Measurements from ENCODE around the gene MLLT1.

MLLT1 gene

DNA sequence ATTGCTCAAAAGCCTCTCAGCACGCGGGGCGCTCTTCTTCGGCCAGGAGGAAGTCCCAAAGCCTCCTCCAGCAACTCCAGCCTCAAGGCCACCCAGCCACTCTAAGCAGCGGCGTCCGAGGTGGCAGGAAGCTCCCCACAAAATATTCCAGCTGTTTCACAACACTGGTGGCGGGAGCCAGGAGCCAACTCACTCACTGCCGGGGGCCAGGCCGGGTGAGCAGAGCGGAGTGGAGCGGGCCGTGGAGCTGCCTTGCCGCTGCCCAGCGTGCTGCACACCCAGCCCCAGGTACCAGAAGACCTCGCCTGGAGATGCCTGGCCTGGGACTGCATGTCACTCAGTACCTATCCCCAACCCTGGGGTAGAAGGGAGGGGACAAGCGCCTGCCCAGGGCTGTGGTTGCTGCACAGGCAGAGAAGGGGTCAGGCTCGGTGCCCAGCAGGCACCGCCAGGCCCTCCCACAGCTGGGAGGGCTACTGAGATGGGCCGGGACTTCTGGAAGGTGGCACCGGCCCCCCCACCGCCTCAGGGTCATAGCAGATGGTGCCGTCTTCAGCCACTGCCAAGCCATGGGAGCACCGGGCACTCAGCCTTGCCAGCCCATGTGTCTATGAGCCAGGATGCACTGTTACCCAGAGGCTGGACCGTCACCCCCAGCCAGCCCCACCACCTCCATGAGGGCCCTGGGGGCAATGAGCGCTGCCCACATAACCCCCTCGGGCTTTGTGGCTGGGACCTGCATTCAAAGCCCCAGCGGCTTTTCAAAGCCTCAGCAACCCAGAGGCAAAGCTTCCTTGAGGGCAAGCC is 59.2 kb downstream of the MLLT1 start:
- no peak for DNase-seq

DNA sequence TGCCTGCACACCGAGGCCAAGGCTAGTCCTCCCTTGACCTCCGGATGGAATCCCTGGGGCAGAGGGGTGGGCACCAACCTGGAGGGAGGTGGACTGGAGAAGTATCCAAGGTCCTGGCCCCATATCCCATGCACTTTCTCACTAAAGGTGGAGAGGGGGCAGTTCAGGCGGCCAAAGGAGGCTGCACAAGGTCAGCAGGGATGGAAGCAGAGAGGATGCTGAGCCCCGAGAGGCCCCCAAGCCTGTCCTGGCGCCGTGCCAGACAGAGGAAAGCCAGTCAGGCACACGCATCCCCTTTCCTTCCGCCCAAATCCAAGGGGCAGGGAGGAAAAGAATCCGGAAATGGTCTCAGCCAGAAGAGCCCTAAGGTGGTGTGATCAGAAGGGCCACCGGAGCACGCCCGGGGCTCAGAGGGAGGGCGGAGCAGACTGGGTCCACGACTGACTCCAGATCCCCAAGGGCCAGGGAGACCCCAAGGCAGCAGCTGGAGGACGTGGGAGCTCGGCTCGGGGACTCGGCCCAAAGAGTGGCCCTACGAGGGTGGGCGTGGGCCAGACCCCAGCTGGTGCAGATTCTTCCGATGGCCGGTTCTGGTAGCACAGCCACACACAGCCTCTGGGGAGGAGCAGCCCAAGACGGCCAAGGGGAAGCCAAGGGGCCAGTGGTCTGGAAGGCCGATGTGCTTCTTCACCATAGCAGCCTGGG is 60.0 kb downstream of the MLLT1 start:
- DNase-seq, result no peak

DNA sequence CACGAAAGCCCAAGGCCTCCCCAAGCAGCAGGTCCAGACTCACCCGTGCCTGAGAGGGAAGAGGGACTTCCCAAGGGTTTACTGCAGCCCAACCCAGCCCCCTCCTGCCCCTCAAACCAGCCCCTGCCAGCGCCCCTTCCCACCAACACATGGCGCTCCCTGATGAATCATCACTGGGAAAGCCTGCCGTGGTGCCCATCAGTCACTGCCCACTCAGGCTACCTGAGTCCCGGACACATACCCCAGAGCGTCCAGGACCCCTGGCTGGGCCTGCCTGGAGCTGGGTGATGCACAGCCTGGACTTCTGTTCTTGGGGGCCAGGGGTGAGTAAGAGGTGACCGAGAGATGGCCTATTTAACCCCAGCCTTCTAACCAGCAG is 60.6 kb downstream of the MLLT1 start:
- DNase-seq, result no peak

DNA sequence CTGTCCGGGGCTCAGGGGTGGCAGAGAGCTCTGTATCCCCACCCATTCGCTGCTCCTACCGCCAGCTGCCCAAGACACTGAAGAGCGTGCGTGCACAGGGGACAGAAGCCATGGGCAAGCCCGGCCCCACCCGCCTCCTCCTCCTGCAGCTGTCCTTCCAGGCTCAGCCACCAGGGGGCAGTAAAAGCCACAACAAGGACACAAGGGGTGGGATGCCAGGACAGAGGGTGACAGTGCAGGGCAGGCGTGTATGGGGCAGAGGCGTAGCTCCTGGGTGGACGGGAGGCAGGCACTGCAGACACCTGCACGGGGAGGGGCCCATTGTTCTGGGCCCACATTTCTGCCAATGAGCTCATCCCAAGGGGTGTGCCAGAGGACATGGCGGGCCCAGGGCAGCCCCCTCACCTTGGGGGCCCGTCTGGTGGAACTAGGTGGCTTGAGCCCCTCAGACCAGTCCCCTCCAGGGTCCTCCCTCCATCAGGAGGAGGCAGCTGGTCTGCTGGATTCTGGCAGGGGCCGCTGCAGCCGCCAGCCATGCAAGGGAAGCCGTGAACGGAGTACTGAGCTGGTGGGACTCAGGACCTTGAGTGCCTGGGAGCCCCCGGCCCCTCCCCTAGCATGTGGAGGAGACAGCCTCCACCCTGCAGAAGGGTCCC is 61.2 kb downstream of the MLLT1 start:
- DNase-seq, result peak; percentile 82

DNA sequence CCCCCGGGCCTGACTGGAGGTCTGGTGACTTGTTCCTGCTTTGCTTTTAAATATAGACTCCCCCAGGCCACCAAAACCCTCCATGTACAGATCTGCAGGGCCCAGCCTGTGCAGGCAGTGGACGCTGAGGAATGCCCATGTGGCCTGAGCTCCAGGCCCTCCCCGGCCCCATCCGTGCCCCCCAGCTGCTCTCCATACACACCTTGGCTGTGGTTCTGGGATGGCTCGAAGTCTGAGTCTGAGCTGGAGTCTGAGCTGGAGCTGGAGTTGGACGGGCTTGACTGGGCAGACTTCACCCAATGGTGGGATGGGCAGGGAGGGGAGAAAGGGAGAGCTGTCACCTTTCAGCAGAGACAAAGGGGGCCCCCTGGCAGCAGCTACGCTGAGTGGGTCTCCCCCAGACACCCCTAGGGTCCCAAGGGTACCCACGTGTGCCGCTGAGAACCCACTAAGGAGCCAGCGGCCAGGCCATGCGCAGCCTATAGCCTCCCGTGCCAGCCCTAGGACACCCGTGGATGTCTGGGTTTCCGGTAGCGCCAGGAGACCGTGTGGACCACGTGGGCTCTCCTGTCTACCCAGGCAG is 61.9 kb downstream of the MLLT1 start:
- no peak for DNase-seq

DNA sequence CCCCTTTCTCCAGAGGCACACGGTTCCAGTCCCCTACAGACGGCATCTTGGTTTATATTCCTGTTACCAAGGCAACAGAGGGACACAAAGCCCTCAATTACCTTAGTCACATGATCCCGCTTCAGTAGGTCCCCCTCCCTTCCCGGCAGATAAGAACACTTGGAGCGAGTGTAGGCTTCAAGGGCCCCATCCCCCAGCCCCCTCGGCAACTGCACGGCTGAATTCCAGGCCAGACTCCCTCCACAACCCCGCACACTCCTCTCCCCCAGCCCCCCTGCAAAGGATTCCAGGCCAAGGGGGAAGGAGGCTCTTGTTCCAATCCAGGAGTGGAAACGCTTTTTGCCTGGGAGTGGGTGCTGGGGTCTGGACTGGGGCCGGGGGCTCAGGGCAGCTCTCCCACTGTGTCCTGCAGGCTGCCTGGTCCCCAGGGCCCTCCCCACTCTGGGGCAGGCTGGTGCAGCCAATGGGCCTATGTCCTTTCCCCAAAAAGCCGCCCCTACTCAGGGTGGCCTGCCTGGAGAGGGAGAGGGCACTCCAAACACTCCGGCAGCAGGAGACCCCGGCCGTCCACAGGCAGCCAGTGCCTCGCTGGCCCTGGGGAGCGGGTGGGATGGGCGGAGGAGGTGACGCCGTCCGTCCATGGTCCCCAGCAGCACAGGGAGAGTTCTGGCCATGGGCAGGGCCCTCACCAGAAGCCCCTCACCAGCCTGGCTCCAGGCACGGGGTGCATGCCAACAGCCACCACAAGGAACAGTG is 62.6 kb downstream of the MLLT1 start:
- no peak for DNase-seq

DNA sequence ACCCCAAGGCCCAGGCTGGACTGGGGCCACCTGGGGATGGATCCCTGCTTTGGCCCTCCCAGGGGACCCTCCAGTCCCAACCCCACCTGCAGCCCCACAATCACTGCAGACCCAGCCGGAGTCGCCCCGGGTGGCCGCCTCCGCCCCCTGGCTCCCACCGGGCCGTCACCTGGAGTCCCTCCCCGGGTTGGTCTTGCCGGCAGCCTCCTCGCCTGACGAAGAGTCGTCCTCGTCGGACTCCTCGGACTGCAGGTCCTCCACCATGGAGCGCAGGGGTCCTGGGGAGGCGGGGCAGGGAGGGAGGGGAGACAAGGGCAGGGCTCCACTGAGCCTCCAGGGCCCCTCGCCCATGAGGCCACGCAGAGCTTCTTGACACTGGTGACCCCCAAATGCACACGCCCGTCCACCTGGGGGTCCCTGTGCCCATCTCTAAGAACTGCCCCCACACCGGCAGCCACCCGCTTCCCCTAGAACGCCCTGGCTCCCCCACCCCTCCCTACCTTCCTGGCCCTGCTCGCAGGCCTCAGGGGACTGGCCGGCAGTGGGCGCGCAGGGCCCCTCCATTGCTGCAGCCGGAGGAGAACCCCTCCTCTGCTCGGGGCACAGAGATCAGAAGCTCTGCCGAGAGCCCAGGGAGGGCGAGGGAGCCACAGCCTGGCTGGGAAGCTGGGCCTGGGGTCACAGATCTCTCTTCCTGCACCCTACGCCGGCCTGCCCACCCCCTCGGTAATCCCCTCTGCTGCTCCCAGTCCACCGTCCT is 63.4 kb downstream of the MLLT1 start:
- no peak for DNase-seq

DNA sequence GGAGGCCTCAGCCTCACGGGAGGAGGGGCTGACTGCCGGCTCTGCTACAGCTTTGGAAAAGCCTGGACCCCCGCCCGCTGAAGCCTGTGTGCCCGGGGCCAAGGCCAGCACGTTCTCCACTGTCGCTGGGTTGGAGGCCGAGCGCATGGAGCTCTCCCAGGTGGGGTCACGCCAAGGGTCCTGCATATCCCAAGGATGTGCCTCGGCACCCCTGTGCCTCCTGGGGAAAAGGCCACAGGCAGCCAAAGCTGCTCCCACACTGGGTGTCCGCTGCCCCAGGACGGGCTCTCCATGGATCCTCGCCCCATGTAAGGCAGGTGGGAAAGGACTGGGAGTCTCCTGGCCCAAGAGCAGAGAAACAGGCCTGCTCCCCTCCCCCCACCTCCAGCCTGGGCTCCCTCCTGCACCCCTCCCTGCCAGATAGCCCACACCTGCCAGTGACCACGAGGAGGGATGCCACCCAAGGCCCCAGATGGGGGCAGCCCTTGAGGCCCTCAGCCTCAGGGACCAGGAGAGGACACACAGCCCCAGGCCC is 64.0 kb downstream of the MLLT1 start:
- no peak for DNase-seq

DNA sequence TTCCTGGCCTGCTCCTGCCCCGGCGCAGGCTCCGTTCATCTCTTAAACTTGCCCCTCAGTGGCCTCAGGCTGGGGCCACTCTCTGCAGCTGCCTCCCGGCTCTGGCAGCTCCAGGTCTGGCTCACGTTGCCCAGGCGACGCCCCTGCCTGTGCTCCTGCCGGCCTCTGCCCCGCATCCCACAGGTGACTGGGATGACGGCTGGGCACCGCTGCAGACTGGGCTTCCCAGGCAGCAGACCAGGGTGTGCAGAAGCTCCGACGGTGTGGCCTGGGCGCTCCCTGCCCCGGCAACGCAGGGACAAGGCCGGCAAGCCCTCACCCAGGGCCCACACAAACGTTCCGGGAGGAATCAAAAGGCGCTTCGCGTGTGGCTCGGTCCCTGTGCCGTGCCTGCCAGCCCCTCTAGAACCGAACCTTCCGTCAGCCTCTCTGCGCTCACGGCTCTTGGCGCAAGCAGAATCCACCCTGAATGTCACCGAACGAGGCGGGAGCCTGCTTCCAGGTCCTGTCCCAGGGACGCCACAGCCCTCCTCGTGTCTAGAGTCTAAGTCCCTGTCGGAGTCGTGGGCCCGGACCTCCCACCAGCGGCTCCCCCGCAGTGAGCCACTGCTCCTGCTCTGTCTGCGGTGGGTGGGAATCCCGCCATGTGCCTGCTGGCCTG is 64.8 kb downstream of the MLLT1 start:
- DNase-seq, result no peak

DNA sequence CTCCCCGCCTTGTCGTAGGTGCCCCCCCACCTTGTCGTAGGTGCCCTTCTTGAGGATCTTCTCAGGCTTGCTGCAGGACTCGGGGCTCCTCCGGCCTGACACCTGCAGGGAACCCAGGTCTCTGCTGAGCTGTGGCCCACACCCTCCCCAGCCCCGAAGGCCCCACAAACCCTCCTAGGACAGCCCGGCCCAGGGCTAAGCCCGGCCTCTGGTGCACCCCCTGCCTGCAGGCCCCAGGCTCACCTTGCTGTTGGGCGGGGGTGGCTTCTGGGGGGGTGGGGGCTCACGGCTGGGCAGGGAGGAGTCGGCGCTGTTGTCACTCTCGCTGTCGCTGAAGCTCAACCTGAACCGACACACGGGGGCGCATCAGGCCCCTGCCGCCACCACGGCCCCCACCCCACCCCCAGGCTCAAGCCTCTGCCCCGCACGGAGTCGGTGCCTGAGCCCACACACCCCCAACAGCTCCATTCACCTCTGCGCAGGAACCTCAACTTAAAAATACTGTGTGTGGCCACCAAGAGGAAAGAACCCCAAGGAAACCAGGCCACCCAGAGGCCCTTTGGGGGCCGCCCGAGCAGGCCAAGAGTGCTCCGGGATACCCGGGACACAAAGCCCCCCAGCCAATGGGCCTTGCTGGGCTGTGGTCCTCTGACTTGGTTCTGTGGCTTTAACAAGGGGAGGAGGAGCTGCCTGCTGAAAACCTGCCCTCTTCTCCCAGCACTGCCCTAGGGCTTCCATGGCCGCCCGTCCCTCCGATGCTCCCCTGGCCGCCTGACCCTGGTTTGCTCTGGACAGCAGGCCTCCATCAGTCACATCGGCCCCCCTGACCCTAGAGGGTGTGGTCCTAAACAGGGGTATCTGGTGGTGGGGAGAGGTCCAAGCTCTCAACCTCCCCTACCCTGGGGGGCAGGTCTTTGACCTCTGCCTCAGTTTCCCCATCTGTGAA is 65.8 kb downstream of the MLLT1 start:
- no peak for DNase-seq

DNA sequence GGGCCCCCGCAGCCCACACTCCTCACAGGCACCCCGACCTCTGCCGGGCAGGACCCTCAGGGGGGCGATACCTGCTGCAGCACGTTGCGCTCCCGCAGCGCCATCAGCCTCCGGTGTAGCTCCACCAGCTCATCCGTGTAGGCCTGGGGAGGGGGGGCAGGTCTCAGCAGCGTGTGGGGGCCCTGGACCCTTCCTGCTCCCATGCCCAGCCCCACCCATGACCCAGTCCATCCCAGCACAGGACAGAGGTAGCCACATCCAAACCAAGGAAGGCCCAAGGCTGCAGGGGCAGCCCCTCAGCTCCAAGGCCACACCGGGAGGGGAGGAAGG is 66.5 kb downstream of the MLLT1 start:
- DNase-seq, result no peak

DNA sequence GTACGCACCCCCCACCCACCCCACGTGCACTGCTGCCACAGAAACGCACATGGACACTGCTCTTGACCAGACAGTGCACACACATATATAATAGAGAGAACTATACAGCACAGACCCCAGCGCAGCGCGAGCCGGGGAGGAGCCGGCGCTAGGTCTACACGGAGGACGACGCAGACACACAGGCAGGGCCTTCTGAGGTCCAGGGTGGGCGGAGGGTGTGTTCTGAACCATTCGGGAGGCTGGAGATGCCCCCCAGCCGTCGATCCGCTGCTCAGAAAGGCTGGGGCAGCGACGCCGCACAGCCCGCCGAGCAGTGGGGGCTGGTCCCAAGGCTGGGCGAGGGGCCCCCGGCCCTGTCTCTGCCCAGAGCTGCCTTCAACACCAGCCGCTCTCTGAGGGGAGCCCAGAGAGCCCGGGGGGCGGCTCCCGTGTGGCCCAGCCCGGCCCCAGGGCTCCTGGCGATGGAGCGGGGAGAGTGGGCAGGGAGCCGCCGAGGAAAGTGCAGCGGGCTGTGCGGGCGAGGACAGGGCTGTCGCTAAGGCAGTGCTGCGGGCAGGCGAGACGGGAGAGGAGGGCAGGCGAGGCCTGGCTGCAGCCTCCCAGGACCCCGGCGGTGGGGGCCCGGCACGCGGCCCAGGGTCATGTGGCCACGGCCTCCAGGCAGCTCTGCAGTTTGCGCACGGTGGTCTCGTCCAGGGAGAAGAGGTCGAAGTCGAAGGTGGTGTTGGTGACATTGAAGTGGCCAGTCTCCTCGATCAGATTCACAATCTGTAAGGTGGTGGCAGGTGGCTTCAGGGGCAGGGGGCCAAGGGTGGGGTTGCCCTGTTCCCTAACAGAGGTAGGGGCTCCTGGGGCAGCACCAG is 67.1 kb downstream of the MLLT1 start:
- DNase-seq, result no peak

DNA sequence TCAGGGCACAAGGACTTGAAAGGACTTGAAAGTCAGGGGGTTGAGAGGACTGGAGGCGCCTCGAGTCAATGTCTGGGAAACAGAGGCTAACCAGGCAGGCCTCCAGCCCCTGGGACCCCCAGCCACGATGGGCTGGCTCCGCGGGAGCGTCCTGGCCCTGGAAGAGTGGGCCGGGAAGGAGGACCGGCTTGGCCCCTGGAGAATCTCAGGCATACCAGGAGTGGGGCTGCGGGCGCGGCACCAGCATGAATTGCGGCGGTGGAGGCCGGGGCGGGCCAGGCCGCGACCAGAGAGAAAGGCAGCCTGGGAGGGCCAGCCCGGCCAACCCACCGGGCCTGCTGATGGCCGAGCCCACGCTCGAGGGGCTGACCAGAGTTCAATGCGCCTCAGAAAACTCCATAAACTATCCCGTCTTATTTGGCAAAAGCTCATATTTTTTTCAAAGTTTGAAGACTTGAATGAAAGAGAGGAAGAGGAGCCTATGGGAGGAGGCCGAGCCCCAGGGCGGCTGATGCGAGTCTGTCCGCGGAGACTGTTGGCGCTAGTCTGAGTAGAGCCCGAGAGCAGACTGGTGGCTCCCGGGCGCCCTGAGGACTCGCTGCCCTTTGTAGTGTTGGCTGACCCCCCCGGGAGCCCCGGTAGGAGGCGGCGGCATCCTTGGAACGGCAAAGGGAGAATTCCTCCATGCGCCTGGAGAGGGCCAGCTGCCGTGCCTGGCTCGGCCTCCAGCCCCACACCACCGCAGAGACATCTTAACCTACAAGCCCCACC is 68.0 kb downstream of the MLLT1 start:
- DNase-seq, result no peak

DNA sequence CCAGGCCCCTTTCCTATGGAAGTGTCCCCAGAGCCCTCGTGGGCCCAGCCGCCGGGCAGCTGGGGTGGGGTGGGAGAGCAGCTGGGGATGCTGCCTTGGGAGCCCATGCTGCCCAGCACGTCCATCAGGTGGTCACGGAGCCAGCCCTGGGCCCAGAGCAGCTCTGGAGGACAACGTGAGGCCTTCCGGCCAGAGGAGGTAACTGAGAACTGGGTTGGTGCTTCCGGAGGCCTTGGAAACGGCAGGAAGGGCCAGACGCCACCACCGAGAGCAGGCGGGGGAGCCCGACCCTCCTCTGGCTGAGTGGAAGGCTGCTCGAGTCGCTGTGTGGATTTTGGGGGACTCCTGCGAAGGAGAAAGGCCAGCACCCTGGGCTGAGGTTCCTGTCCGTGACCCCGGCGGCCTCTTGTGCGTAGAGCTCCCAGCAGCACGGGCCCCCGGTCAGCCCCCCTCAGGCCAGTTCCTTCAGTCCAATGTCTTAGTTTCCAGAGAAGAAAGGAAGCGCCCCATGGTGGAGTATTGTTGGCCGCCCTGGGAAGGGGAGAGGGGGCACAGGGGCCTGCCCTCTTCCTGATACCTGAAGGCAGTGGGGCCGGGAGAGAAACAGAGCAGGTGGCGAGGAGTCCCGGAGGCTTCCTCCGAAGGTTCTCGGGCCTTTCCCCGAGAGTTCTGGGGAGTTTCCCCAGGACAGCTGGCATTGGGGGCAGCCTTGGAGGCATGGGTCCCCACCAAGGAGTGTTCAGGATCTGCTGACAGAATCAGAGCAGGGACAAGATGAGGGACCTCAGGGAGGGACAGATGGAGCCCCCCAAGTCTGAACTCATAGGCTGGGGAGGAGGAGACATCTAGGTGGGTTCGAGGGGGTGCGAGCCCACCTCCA is 68.8 kb downstream of the MLLT1 start:
- DNase-seq, result no peak

DNA sequence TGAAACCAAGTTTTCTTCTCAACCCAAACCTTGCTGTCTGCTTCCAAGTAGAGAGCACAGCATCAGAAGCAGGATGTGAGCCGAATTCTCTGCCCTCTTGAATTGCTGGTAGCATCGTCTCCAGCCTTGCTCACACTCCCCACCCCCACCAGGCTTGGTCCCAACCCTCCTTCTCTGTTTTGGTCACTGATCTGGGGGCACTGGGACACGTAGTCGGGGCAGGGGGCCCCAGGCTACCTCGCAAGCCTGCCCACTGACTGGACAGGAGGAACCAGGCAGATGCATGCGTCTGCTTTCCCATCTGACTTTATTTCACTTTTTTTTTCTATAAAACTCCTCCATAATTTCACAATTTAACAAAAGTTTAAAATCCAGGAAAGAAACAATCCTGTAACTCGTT is 69.7 kb downstream of the MLLT1 start:
- DNase-seq, result no peak

DNA sequence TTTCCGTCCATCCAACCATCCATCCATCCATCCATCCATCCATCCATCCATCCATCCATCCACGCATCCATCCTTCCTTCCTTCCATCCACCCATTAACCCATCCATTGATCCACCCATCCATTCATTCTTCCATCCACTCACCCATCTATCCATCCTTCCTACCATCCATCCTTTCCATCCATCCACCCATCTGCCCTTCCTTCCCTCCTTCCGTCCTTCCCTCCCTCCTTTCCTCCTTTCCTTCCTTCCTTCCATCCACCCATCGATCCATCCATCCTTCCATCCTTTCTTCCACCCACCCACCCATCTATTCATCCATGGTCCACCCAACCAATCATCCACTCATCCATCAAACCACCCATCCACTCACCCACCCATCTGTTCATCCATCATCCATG is 70.1 kb downstream of the MLLT1 start:
- no peak for DNase-seq

DNA sequence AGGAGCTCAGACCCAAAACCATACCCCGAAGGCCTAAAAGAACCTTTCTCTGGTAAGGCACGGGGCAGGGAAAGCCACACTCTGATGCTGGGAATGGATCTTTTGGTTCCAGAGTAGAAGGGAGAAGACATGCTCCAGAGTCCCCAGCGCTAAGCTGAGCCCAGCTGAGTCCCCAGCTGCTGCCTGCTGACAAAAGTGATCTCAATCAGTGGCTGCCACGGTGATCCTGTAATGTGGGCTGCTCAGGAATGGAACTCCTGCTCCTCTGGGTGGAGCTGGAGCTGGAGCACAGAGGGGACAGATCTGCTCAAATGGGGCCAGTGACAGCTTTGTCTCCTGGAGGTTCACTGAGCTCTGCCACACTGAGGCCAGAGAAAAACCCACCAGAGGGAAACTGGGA is 70.5 kb downstream of the MLLT1 start:
- no peak for DNase-seq
